ENCODE results near the gene LAIR1.

The LAIR1 gene

GRCh38 chr19:54339646-54340358 is 24.9 kb downstream of the LAIR1 start:
- no peaks in the 10 kb centered on the region for H3K4me1 ChIP-seq (ENCODE audit: control insufficient read depth, insufficient read depth, low read length)
- H3K9me3 ChIP-seq (ENCODE audit: control insufficient read depth, low read length): no peaks in the 10 kb centered on the region
- H3K27me3 ChIP-seq (replicated peaks; ENCODE audit: control insufficient read depth, insufficient read depth, low read length): peaks cover 13% of the 10 kb centered on the region
- no peak overlapping the region for H3K9ac ChIP-seq (ENCODE audit: low read length)
- DNase-seq (ENCODE audit: low read depth): no peak
- no peaks in the 10 kb centered on the region for H3K36me3 ChIP-seq (ENCODE audit: control insufficient read depth, insufficient read depth, low read length, severe bottlenecking)
- H3K4me3 ChIP-seq (ENCODE audit: low read length): no peak overlapping the region

GRCh38 chr19:54338521-54338920 is 26.2 kb downstream of the LAIR1 start:
- Histone ChIP-seq H3K36me3 (ENCODE audit: control insufficient read depth, insufficient read depth, low read length, severe bottlenecking) (no peaks in the 10 kb centered on the region), H3K9me3 (ENCODE audit: control insufficient read depth, low read length) (no peaks in the 10 kb centered on the region), H3K4me1 (ENCODE audit: control insufficient read depth, insufficient read depth, low read length) (no peaks in the 10 kb centered on the region), H3K9ac (ENCODE audit: low read length) (no peak overlapping the region), H3K27me3 (replicated peaks; ENCODE audit: control insufficient read depth, insufficient read depth, low read length) (peaks cover 11% of the 10 kb centered on the region), H3K4me3 (ENCODE audit: low read length) (no peak overlapping the region)
- no peak for DNase-seq (ENCODE audit: low read depth)

GRCh38 chr19:54337858-54338230 is 26.9 kb downstream of the LAIR1 start:
- no peaks in the 10 kb centered on the region for H3K9me3 ChIP-seq (ENCODE audit: control insufficient read depth, low read length)
- H3K36me3 ChIP-seq (ENCODE audit: control insufficient read depth, insufficient read depth, low read length, severe bottlenecking): no peaks in the 10 kb centered on the region

GRCh38 chr19:54336893-54337857 is 27.6 kb downstream of the LAIR1 start:
- Histone ChIP-seq H3K27me3 (replicated peaks; ENCODE audit: control insufficient read depth, insufficient read depth, low read length) (peaks cover 17% of the 10 kb centered on the region), H3K36me3 (ENCODE audit: control insufficient read depth, insufficient read depth, low read length, severe bottlenecking) (no peaks in the 10 kb centered on the region), H3K9me3 (ENCODE audit: control insufficient read depth, low read length) (no peaks in the 10 kb centered on the region), H3K9ac (ENCODE audit: low read length) (no peak overlapping the region), H3K4me1 (ENCODE audit: control insufficient read depth, insufficient read depth, low read length) (no peaks in the 10 kb centered on the region), H3K4me3 (ENCODE audit: low read length) (no peak overlapping the region)
- no peak for DNase-seq (ENCODE audit: low read depth)

More at GRCh38 chr19:54337858-54338230, 26.9 kb downstream of the LAIR1 start:
- H3K27me3 ChIP-seq (replicated peaks; ENCODE audit: control insufficient read depth, insufficient read depth, low read length): peaks cover 17% of the 10 kb centered on the region
- no peak overlapping the region for H3K9ac ChIP-seq (ENCODE audit: low read length)
- no peak overlapping the region for H3K4me3 ChIP-seq (ENCODE audit: low read length)
- no peak for DNase-seq (ENCODE audit: low read depth)
- no peaks in the 10 kb centered on the region for H3K4me1 ChIP-seq (ENCODE audit: control insufficient read depth, insufficient read depth, low read length)

GRCh38 chr19:54335979-54336892 is 28.5 kb downstream of the LAIR1 start:
- Histone ChIP-seq H3K9ac (ENCODE audit: low read length) (no peak overlapping the region), H3K9me3 (ENCODE audit: control insufficient read depth, low read length) (no peaks in the 10 kb centered on the region), H3K36me3 (ENCODE audit: control insufficient read depth, insufficient read depth, low read length, severe bottlenecking) (no peaks in the 10 kb centered on the region), H3K4me1 (ENCODE audit: control insufficient read depth, insufficient read depth, low read length) (no peaks in the 10 kb centered on the region), H3K4me3 (ENCODE audit: low read length) (no peak overlapping the region), H3K27me3 (replicated peaks; ENCODE audit: control insufficient read depth, insufficient read depth, low read length) (peaks cover 17% of the 10 kb centered on the region)
- no peak for DNase-seq (ENCODE audit: low read depth)

- Histone ChIP-seq H3K9me3 (ENCODE audit: control insufficient read depth, low read length) (no peaks in the 10 kb centered on the region), H3K4me1 (ENCODE audit: control insufficient read depth, insufficient read depth, low read length) (no peaks in the 10 kb centered on the region), H3K27me3 (replicated peaks; ENCODE audit: control insufficient read depth, insufficient read depth, low read length) (peaks cover 16% of the 10 kb centered on the region), H3K36me3 (ENCODE audit: control insufficient read depth, insufficient read depth, low read length, severe bottlenecking) (no peaks in the 10 kb centered on the region), H3K4me3 (ENCODE audit: low read length) (no peak overlapping the region), H3K9ac (ENCODE audit: low read length) (no peak overlapping the region)
- DNase-seq (ENCODE audit: low read depth): no peak
These were observed 29.6 kb downstream of the LAIR1 start for GRCh38 chr19:54335164-54335563.

- DNase-seq (ENCODE audit: low read depth): no peak
- Histone ChIP-seq H3K4me3 (ENCODE audit: low read length) (no peak overlapping the region), H3K36me3 (ENCODE audit: control insufficient read depth, insufficient read depth, low read length, severe bottlenecking) (no peaks in the 10 kb centered on the region), H3K9ac (ENCODE audit: low read length) (no peak overlapping the region), H3K9me3 (ENCODE audit: control insufficient read depth, low read length) (no peaks in the 10 kb centered on the region), H3K27me3 (replicated peaks; ENCODE audit: control insufficient read depth, insufficient read depth, low read length) (peaks cover 14% of the 10 kb centered on the region), H3K4me1 (ENCODE audit: control insufficient read depth, insufficient read depth, low read length) (no peaks in the 10 kb centered on the region)
These were observed 31.0 kb downstream of the LAIR1 start for GRCh38 chr19:54333586-54334298.

GRCh38 chr19:54332149-54332548 is 32.6 kb downstream of the LAIR1 start:
- DNase-seq (ENCODE audit: low read depth): no peak
- no peaks in the 10 kb centered on the region for H3K4me1 ChIP-seq (ENCODE audit: control insufficient read depth, insufficient read depth, low read length)
- H3K27me3 ChIP-seq (replicated peaks; ENCODE audit: control insufficient read depth, insufficient read depth, low read length): peaks cover 13% of the 10 kb centered on the region
- no peaks in the 10 kb centered on the region for H3K9me3 ChIP-seq (ENCODE audit: control insufficient read depth, low read length)
- no peak overlapping the region for H3K4me3 ChIP-seq (ENCODE audit: low read length)
- no peaks in the 10 kb centered on the region for H3K36me3 ChIP-seq (ENCODE audit: control insufficient read depth, insufficient read depth, low read length, severe bottlenecking)
- H3K9ac ChIP-seq (ENCODE audit: low read length): no peak overlapping the region

GRCh38 chr19:54331626-54332025 is 33.1 kb downstream of the LAIR1 start:
- Histone ChIP-seq H3K27me3 (replicated peaks; ENCODE audit: control insufficient read depth, insufficient read depth, low read length) (peaks cover 13% of the 10 kb centered on the region), H3K4me3 (ENCODE audit: low read length) (no peak overlapping the region), H3K9ac (ENCODE audit: low read length) (no peak overlapping the region), H3K4me1 (ENCODE audit: control insufficient read depth, insufficient read depth, low read length) (no peaks in the 10 kb centered on the region), H3K36me3 (ENCODE audit: control insufficient read depth, insufficient read depth, low read length, severe bottlenecking) (no peaks in the 10 kb centered on the region), H3K9me3 (ENCODE audit: control insufficient read depth, low read length) (no peaks in the 10 kb centered on the region)
- DNase-seq (ENCODE audit: low read depth): no peak

- Histone ChIP-seq H3K9ac (ENCODE audit: low read length) (no peak overlapping the region), H3K4me1 (ENCODE audit: control insufficient read depth, insufficient read depth, low read length) (no peaks in the 10 kb centered on the region), H3K27me3 (replicated peaks; ENCODE audit: control insufficient read depth, insufficient read depth, low read length) (peaks cover 13% of the 10 kb centered on the region), H3K9me3 (ENCODE audit: control insufficient read depth, low read length) (no peaks in the 10 kb centered on the region), H3K4me3 (ENCODE audit: low read length) (no peak overlapping the region), H3K36me3 (ENCODE audit: control insufficient read depth, insufficient read depth, low read length, severe bottlenecking) (no peaks in the 10 kb centered on the region)
- no peak for DNase-seq (ENCODE audit: low read depth)
These were observed 35.1 kb downstream of the LAIR1 start for GRCh38 chr19:54329476-54330165.
